ENCODE data around the gene ATP1A2. TPM values are rescaled to one million over a fixed set of nuclear protein-coding genes. Genes with fewer than 3 reads are reported as not detected.

ATP1A2 gene
- total and polyA plus RNA-seq, 2 donors (not counting 1 experiment from before 2014, with no cell fraction given): not detected

DNA sequence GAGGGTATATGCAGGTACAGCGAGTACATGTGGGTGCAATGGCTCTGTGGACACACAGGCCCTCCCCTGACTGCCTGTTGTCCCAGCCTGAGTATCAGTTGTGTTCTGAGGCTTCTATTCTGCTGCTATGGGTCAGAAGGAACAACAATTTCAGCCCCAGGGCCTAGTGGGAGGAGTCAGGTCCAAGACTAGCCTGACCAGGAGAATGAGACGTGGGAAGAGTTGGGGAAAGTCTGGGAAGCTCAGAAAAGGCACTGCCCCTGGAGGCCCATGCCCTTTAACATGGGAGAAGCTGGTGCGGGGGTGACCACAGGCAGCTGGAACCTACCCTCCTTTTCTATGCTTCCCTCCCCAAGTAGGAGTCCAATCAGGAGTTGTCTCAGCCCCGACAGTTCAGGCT lies 24.8 kb upstream of the ATP1A2 start:
- Histone ChIP-seq H3K27me3 (replicated peaks in 1 of 4; ENCODE audit: control extremely low read depth in 1 of 4, control insufficient read depth in 3 of 4, insufficient read depth in 4 of 4, low read length in 3 of 4) (no peaks in the 10 kb centered on the region), H3K9me3 (ENCODE audit: control extremely low read depth in 1 of 3, control insufficient read depth in 2 of 3, insufficient read depth in 1 of 3, low read length in 2 of 3) (no peaks in the 10 kb centered on the region), H3K4me1 (ENCODE audit: control insufficient read depth in 2 of 2, insufficient read depth in 2 of 2, low read length in 2 of 2) (no peaks in the 10 kb centered on the region), H3K27ac (ENCODE audit: low read length in 2 of 2) (no peak overlapping the region), H3K36me3 (replicated peaks in 1 of 2; ENCODE audit: control extremely low read depth in 1 of 2, control insufficient read depth in 1 of 2, extremely low read depth in 1 of 2, insufficient read depth in 2 of 2, low read length in 1 of 2) (peaks cover 3 to 80% of the 10 kb centered on the region in 2 experiments), H3K4me2 (replicated peaks; ENCODE audit: low read depth, low read length, poor library complexity, severe bottlenecking) (no peak overlapping the region), H3K79me2 (ENCODE audit: control insufficient read depth, insufficient read depth, low read length) (peaks cover 12% of the 10 kb centered on the region), H4K20me1 (ENCODE audit: control insufficient read depth, insufficient read depth, low read length, poor library complexity, severe bottlenecking) (peaks cover 50% of the 10 kb centered on the region), H3K9ac (ENCODE audit: low read length) (no peak overlapping the region), H3K4me3 (ENCODE audit: control extremely low read depth in 1 of 5, extremely low read depth in 1 of 5, insufficient read depth in 1 of 5, low read depth in 2 of 5, low read length in 4 of 5) (no peak overlapping the region), H2AFZ (ENCODE audit: insufficient read depth, low read depth, low read length, poor library complexity, severe bottlenecking) (no peak overlapping the region)
- POLR2A ChIA-PET: no interaction called here
- intact Hi-C loops (cut with micrococcal nuclease): loop anchor here (10.0 kb wide), 1 partner anchor 1304 kb away; no protein-coding TSS in a partner anchor
- Mint-ChIP-seq H3K4me1 (peaks cover 2% of the 10 kb centered on the region), H3K27ac (no peak overlapping the region), H3K27me3 (no peaks in the 10 kb centered on the region), H3K9me3 (ENCODE audit: insufficient read depth) (no peaks in the 10 kb centered on the region), H3K4me3 (no peak overlapping the region)
- ATAC-seq (ENCODE audit: low read depth): no peak
- TF ChIP-seq CTCF (IDR thresholded peaks at IDR 0.05): no peak
- no peak for TF ChIP-seq EZH2 (IDR thresholded peaks at IDR 0.05; ENCODE audit: borderline replicate concordance, insufficient read depth, low read depth, low read length, poor library complexity, severe bottlenecking)
- DNase-seq: no peak
- WGBS (ENCODE audit: insufficient coverage): 97% methylated on average over 3 of the region's 4 CpGs
- CTCF ChIA-PET: interaction anchor here (1.1 kb wide), 1 partner anchor 11 kb away, joined by 3 read pairs; no protein-coding TSS in a partner anchor

- no peak for ATAC-seq (ENCODE audit: low read depth)
Measured at GRCh38 chr1:160091666-160092223, 23.8 kb upstream of the ATP1A2 start.

More at GRCh38 chr1:160091666-160092223, 23.8 kb upstream of the ATP1A2 start:
- DNase-seq: no peak
- Histone ChIP-seq H4K20me1 (ENCODE audit: control insufficient read depth, insufficient read depth, low read length, poor library complexity, severe bottlenecking) (peaks cover 60% of the 10 kb centered on the region), H3K9ac (ENCODE audit: low read length) (no peak overlapping the region), H3K4me3 (ENCODE audit: control extremely low read depth in 1 of 5, extremely low read depth in 1 of 5, insufficient read depth in 1 of 5, low read depth in 2 of 5, low read length in 4 of 5) (no peak overlapping the region), H3K79me2 (ENCODE audit: control insufficient read depth, insufficient read depth, low read length) (peaks cover 22% of the 10 kb centered on the region), H3K4me2 (replicated peaks; ENCODE audit: low read depth, low read length, poor library complexity, severe bottlenecking) (no peak overlapping the region), H3K9me3 (ENCODE audit: control extremely low read depth in 1 of 3, control insufficient read depth in 2 of 3, insufficient read depth in 1 of 3, low read length in 2 of 3) (no peaks in the 10 kb centered on the region), H3K36me3 (replicated peaks in 1 of 2; ENCODE audit: control extremely low read depth in 1 of 2, control insufficient read depth in 1 of 2, extremely low read depth in 1 of 2, insufficient read depth in 2 of 2, low read length in 1 of 2) (peaks cover 3 to 80% of the 10 kb centered on the region in 2 experiments), H2AFZ (ENCODE audit: insufficient read depth, low read depth, low read length, poor library complexity, severe bottlenecking) (no peak overlapping the region), H3K27me3 (replicated peaks in 1 of 4; ENCODE audit: control extremely low read depth in 1 of 4, control insufficient read depth in 3 of 4, insufficient read depth in 4 of 4, low read length in 3 of 4) (no peaks in the 10 kb centered on the region), H3K4me1 (ENCODE audit: control insufficient read depth in 2 of 2, insufficient read depth in 2 of 2, low read length in 2 of 2) (peaks cover 7 to 9% of the 10 kb centered on the region in 2 donors), H3K27ac (ENCODE audit: low read length in 2 of 2) (no peak overlapping the region)
- POLR2A ChIA-PET: no interaction called here
- CTCF ChIA-PET: interaction anchor here (1.1 kb wide), 1 partner anchor 12 kb away, joined by 3 read pairs; no protein-coding TSS in a partner anchor
- H3K4me1 Mint-ChIP-seq: peaks cover 11% of the 10 kb centered on the region
- intact Hi-C loops (cut with micrococcal nuclease): loop anchor here (10.0 kb wide), 1 partner anchor 1303 kb away; no protein-coding TSS in a partner anchor
- TF ChIP-seq CTCF (IDR thresholded peaks at IDR 0.05): no peak
- TF ChIP-seq EZH2 (IDR thresholded peaks at IDR 0.05; ENCODE audit: borderline replicate concordance, insufficient read depth, low read depth, low read length, poor library complexity, severe bottlenecking): no peak
- no peaks in the 10 kb centered on the region for H3K27me3 Mint-ChIP-seq
- H3K4me3 Mint-ChIP-seq: no peak overlapping the region
- H3K9me3 Mint-ChIP-seq (ENCODE audit: insufficient read depth): no peaks in the 10 kb centered on the region
- H3K27ac Mint-ChIP-seq: no peak overlapping the region
- 100% methylated on average over 2 of the region's 5 CpGs for WGBS (ENCODE audit: insufficient coverage)
